Measurements from ENCODE around the gene ZBTB45. TPM values are rescaled to one million over a fixed set of nuclear protein-coding genes. Genes with fewer than 3 reads are reported as not detected.

ZBTB45 gene
- total and polyA plus RNA-seq, 9 of the 15 experiments (the other 6 are each of a cell fraction or from before 2014, with no cell fraction given), result 0.08 to 16.1 (median 1.8) TPM

- TF ChIP-seq THRB (CRISPR knock-in tag; conservative IDR thresholded peaks at IDR 0.05) (peak; percentile 78; the same call in 1 of the 2 replicates), ETS2 (tag; IDR thresholded peaks at IDR 0.05; ENCODE audit: borderline replicate concordance, poor library complexity, severe bottlenecking) (no peak), ZNF274 (IDR thresholded peaks at IDR 0.05; ENCODE audit: borderline replicate concordance, low read depth, low read length) (no peak), BCOR (IDR thresholded peaks at IDR 0.05) (peak; percentile 61; the same call in 1 of the 2 replicates), SMARCB1 (IDR thresholded peaks at IDR 0.05; ENCODE audit: insufficient read length, low read depth) (no peak), BRCA1 (IDR thresholded peaks at IDR 0.05) (no peak), BRCA1 (CRISPR knock-in tag; IDR thresholded peaks at IDR 0.05) (no peak), ASH1L (IDR thresholded peaks at IDR 0.05; ENCODE audit: borderline replicate concordance, low read depth, partially characterized antibody) (no peak), ZNF668 (CRISPR knock-in tag; IDR thresholded peaks at IDR 0.05) (no peak), NFYB (IDR thresholded peaks at IDR 0.05; ENCODE audit: extremely low read depth, insufficient read length) (no peak), KDM1A (IDR thresholded peaks at IDR 0.05) (no peak), HDAC8 (tag; IDR thresholded peaks at IDR 0.05) (peak; percentile 20; the same call in 1 of the 2 replicates), CHD7 (IDR thresholded peaks at IDR 0.05; ENCODE audit: low read depth, low read length) (peak; percentile 50), HES1 (IDR thresholded peaks at IDR 0.05; ENCODE audit: low read depth) (no peak)
Measured at GRCh38 chr19:58499021-58499927, 20.3 kb downstream of the ZBTB45 start (continued).

All from K562 (cell line).